Astrocyte of the hippocampus (primary cell): ENCODE data around the gene PBX1.
"Not testable (repeated sequence)": the region's sequence is repeated elsewhere in the genome, so short reads cannot be mapped to it uniquely, and the experiment has no call there.

Source experiments
- DNase-seq: peaks from one replicate; pipeline ENCODE4 v3.0.0; 2011; ENCODE audit warnings: low read depth, low spot score

The PBX1 gene

DNA sequence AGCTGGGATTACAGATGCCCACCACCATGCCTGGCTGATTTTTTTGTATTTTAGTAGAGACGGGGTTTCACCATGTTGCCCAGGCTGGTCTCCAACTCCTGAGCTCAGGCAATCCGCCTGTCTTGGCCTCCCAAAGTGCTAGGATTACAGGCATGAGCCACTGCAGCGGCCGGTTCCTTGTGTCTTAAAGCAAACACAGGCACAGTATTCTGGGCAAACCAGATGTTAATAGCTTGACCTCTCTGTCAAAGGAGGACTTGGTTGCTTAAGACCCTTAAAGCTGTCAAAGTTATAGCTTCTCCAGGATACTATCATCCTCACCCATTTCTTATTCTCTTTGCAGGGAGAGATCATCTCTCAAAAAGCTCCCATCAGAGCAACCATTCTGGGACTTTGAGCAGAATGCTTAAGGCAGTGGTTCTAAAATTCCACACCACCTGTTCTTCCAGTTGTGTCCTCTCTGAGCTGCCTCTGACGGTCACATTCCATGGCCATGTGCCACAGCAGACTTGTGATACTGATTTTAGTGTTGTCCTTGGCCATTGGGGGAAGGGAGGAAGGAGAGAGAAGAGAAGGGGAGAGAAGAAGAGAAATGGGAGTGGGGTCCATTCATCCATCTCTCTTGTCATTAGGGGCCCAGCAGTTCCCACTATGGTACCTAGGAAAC is 81.8 kb downstream of the PBX1 start:
- DNase-seq: no peak

DNA sequence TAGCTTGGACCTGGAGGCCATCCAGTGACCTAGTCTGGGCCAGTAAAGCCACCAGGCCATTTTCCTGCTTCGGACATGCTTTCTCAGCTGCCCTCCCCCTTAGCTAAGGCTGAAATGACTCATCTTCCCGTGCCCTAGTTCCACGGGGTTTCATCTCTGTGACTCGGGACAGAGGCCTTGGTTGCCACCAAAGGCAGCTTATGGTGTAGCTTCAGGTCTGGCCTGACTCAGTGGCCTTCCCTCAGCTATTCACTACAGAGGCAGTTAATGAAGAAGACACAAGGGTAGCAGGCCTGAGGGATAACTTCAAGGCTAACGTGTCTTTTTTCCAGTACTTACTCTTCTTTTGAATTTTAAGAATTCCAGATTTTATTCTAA is 82.4 kb downstream of the PBX1 start:
- DNase-seq: no peak

DNA sequence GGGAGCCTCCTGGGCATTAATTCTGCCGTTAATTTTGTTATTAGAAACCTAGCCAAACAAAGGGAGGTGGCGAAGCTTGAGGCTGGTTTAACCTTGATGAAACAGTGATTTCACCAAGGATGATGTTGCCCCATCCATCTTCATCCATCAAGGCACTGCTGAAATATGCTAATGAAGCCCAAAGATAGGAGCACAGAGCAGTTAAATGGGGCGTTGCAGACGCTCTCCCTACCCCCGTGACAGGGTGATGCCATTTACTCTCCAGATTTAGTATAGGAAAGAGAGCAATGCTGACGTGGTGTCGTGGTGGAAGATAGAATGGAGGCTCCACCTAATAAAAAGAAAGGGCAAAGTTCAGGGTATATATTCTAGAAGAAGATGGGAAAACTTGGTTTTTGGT is 84.0 kb downstream of the PBX1 start:
- no peak for DNase-seq

DNA sequence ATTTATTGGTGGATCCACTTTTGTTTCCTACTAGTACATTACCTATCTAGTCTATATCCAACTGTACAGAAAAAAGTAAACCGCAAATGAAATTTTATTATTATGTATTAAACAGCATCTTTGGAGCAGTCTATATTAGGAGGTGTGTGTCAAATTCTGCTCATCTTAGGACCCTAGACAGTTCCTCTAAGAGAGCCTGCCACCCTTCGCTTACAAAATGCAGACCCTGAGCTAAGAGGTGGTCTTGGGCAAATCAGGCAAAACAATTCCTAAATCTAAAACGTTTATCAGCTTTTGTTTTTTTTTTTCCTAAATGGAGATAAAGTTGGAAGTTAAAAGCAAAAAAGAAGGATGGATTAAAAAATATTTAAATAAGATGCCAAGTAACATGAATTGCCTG is 85.3 kb downstream of the PBX1 start:
- no peak for DNase-seq

DNA sequence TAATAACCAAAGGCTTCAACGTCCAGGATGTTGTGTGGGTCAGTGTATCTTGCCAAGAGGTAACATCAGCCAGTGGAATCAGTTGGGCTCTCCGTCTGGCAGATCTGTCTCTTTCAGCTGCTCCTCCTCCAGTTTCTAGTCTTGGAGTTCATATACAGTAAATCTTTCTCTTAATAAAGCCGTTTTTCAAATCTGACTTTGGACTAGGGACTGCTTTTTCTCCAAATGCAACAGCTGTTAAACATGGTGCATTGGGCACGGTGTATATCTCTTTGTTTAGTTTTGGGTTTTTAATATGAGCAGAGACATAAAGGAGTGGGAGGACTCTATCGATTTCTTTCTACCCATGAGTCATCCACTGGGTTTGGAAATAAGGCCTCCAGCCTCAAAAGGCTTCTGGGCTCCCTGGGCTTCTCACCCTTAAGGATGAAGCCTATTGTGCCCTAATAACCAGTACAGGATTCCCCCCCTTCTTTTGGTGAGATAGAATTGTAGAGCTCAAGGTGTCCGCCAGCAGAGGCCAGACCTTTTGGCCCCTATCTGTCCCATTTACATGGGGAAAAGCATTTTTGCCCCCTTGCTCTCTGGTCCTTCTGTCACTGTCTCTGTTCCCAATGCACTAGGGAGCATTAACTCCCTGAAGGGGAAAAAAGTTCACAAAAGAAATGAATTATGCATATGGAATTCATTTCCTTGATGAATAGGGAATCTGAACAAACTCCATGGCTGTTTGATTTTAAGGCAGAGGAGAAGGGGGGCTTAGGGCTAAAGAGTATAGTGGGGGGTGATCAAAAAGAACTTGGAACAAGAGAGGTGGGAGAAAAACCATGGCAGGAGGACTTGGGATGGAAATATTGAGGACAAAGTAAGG is 86.0 kb downstream of the PBX1 start:
- peak; percentile 39 for DNase-seq

DNA sequence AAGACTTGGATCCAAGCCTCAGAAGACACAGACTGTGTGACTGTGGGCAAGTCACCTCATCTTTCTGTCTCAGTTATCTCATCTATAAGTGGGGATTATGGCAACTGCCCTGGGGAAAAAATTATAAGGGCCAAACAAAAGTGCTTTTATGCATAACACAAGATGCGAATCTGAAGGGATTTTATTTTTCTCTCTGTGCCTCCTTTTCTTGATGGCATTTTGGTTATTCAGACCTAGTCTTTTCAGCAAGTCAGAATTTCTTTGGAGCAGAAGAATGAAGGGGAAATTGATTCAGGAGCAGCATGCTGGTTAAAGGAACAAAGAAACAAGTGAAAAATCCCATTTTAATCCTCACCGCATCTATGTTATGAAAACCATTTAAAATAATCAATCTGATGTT is 86.9 kb downstream of the PBX1 start:
- no peak for DNase-seq

DNA sequence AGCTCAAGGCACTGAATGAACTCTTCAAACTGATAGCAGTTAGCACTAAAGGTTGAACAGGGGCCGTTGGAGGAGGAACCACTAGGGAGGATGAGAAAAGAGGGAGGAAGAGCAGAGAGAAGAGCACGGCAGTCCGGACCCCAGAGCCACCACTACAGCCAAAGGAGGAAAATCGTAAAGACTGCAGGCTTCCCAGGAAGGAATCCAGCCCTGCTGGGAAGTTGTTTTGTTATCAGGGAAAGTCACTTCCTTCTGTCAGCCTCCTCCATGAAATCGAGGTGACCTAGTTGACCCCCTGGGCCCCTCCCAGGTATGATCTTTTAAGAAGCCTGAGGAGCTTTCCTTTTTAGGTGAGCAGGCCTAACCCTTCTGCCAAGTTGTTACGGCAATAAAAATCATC is 88.2 kb downstream of the PBX1 start:
- DNase-seq: no peak

DNA sequence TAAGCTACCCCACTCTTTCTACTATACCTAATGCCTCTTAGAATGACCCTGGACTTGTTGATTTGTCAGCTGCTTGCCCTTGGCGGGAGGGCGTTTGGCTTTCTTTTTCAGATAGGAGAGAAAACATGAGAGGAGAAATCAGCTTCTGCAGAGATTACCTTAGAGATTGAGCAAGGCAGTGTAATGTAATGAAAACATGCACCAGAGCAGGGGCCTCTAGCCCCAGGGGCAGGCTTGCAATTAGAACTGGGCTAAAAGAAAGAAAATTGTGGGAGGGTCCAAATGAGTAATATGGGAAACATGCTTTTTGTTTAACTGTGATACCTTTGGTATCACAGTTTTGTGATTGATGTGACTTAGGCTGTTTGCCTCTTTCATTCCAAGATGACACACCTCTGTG is 89.7 kb downstream of the PBX1 start:
- DNase-seq: peak; percentile 59

DNA sequence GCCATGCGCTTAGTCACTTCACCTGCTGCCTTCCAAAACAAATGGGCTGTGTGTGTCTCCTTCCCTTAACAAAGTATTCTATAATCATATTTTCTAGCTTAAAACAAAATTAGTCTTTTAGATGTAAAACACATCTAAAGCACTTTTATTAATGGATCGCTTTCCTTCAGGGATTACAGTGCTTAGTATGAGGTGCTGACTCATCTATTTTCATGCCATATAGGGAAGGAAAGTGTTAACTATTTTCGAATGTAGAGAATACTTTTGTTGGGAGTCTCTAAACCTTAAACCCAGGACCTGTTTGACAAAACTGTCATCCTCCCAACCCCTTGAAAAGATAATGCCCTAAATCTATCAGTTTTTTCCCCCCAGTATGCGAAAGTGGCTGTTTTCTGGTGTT is 90.2 kb downstream of the PBX1 start:
- no peak for DNase-seq

DNA sequence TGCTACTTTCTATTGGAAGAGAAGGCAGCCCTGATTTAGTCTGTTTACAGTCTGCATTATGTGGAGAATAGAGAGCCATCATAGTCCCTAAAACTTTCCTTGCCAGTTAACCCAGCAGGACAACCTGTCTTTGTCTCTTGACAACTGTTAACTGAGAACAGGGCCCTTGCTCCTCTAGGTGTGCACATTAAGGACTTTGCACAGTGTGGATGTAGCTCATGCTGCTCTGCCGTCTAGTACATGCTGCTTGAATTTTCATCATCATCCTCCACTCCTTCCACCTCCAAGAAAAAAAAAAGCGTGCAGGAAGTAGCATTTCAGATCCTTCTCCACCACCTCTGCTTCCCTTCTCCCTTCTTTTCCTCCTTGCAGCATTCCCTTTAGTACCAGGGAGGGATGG is 91.5 kb downstream of the PBX1 start:
- no peak for DNase-seq

DNA sequence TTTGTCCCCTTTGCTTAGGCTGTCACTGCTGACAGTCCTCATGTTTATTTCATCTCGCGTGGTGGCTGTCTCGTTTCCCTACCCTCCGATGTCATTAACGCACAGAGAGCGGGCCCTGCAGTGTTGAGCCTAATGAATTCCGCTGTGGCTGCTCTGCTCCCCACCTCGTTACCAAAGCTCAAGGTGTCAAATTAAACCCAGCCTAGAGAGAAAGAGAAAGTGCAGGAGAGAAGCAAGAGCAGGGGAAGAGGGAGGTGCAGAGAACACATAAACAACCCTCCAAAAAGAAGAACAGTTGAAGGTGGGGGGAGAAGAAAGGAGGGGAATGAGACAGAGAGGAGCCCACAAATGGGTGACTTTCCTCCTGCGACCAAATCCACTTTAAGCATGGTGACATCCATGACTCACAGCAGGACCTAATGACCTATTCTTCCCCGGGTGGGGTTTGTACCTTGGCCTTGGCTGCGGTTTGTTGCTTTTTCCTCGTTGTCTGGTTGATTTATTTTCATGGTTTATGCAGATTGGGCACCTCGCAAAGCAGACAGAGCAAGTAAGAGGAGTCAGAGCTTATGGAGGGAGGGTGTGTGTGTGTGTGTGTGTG is 92.5 kb downstream of the PBX1 start:
- DNase-seq: peak; percentile 83

DNA sequence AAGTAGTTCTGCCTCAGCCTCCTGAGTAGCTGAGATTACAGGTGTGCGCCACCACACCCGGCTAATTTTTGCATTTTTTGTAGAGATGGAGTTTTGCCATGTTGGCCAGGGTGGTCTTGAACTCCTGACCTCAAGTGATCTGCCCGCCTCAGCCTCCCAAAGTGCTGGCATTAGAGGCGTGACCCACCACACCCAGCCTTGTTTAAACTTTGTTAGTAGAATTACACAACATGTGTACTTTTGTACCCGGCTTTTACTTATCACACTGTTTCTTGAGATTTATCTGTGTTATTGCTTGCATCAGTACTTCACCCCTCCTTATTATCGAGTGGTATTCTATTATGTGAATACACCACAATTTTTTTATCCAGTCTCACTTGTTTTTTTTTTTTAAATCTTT is 94.0 kb downstream of the PBX1 start:
- not testable (repeated sequence) for DNase-seq

DNA sequence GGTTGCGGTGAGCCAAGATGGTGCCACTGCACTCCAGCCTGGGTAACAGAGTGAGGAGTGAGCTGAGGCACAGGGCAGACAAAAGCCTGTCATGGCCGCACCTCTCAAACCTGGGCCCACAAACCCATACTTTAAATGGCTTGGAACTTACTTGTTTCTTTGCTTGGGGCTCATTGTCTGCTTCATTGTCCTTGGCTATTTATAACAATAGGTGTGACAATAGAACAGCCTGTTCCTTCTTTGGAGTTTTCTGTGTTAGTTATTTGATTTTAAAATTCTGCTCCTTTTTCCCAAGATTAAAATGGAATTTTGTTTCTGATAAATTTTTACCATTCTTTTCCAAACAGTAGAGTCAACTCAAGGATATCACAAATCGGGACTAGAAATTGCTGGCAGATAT is 94.7 kb downstream of the PBX1 start:
- no peak for DNase-seq

DNA sequence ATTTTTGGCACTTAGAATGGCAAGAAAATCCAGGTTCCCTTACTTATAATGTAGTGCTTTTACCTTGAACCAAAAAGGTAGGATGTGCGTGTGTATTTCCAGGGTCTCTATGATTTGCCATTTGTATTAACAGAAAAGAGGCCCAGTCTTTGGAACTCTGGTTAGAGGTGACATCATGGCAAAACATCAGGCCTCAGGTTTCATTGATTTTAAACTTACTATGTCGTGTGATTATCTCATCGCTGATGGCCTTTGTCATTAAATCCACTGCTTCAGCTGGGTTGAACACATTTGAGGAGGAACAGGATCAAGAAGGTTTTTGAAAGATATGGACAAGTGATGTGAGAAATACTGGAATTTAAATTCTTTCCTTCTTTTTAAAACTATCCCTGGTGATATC is 95.2 kb downstream of the PBX1 start:
- DNase-seq: no peak

DNA sequence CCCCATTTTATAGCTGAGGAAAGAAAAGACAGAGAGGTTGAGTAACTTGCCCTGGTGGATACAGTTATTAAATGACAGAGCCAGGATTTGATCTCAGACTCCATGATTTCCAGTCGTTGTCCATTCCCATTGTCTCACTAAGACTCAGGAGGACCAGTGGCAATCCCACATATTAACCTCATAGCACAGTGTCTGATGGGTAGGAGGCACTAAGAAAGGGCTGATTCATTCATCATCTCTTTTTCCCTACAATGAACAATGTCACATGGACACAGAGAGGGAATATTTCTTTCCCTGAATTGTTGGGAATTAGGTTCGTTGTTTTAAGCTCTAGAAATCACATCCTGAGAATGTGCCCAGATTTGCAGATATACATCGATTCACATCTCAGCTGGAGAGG is 99.9 kb downstream of the PBX1 start:
- DNase-seq: no peak

DNA sequence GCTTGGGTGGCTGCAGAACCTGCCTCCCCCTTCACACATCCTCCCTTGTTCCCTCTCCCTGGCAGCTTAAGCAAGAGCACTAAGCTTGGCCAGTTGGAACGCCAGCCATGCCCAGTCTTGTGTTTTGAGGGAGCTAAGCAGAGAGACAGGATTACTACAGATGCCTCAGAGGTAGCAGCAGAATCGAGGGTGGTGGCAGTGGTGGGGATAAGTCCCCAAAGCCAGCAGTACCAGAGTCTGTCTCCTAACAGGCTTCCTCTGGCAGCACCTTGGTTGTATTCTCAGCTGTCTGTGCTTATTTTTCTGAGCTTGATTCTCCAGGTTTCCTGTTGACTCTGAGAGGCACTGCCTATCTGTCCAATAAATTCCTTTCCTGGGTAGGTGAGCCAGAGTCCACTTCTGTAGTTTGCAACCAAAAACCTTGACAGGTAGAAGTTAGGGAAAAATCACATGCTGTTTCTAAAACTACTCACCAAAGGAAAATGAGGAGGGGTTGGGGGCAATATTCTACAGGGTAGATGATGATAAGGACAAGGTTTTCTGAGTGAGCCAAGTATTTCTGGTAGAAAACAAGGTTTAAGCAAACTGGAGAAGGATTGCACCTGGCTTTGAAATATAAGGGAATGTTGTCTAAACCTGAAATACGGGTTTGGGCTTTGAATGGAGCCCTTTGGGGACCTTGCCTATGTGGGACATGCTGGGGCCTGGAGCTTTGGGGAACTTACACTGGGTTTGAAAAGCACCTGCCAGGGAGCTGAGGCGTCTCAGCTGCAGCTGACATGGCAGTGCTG is 100.8 kb downstream of the PBX1 start:
- no peak for DNase-seq

DNA sequence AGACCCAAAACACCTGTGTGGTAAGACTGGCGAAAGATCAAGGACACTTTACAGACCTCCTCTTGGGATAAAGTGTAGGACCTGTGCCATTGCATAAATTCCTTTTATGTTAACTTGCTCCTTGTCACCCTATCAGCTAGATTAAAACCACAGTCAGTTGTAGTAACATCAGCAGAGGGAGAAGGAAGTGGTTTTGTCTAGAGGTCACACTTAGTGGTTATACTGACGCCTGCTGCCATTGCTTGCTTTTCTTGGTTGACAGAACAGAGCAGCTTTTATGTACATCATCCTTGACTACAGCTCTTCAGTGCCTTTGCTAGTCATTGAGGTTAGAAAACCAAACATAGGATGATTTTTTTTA is 101.4 kb downstream of the PBX1 start:
- DNase-seq: peak; percentile 33

DNA sequence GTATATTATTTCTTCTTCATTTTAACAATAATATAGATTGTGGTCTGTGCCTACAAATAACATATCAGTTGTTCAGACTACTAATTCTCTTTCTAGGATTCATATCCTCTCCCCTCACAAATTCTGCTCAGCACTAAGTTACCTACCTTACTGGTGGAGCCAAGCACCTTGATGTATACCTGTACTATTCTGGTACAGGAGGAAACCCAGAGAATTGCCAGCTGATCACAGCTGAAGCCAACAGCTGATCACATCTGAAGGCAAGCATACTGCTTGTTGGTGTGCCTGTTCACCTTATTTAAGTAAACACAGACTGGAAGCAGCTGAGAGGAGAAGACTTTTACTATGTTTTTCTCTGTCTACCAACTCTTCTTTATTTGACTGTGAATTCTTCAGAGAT is 101.8 kb downstream of the PBX1 start:
- DNase-seq: no peak

DNA sequence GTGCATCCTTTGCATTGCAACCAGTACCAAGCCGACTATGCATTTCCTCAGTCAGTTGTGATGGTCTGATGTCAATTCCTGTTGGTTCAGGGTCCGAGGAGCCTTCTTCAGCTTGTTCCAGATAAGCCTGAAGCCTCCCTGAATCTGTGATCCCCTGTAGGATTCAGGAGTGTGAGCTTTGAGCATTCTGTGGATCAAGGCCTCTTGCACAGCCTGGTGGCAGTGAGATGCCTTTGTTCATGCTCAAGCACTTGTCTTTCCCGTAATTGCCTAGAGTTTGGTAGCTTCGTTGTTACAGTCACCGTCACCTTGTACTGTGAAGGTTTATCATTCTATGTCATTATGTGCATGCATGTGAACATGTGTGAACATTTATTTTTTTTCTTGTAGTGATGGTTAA is 103.5 kb downstream of the PBX1 start:
- DNase-seq: no peak

DNA sequence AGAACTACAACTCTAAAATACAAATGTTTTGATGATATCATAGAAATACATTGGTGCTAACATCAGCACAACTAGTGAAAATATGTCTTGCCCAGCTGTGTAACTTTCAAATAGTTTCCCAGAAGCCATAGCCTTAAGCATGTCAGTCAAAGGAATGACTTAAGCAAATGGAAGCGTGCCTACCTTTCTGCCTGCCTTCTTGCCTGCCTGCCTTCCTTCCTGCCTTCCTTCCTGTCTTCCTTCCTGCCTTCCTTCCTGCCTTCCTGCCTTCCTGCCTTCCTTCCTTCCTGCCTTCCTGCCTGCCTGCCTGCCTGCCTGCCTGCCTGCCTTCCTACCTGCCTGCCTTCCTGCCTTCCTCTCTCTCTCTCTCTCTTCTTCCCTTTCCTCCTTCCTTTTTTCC is 104.0 kb downstream of the PBX1 start:
- DNase-seq: no peak

DNA sequence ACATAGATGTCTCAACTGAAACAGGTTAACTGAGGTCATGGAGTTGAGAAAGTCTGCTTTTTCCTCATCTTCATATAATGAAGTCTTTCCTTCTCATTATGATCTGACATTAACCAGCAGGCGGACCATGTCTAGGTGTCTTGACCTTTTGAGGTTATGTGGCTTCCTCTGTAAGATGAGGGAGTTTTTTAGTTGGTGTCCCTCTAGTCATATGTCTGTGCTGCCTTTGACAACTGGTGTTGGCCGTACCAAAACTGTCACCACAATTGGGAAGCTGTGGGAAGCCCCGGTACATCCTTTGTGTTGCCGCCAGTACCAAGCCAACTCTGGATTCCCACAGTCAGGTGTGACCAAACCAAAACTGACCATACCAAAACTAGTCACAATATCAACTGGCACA is 105.1 kb downstream of the PBX1 start:
- no peak for DNase-seq

DNA sequence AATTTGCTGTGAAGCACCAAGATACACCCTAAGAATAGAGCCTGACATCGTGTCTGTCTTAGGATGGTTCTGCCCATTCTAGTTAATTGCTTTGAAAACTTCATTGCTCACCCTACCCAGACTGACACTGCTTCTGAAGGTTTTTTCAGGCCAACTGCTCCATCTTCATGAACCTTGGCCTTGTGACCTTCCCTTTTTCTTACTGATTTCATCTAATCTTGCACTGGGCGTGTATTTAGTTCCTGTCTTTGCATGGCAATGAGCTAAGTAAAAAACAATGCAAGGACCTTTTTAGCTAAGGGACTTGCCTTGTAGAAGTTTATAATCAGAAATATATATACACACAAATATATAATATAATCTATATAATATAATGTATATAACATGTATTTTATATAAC is 108.0 kb downstream of the PBX1 start:
- DNase-seq: no peak
